HG03196 (cell line): ENCODE results near the gene BRMS1.
"Not testable (repeated sequence)": the region's sequence is repeated elsewhere in the genome, so short reads cannot be mapped to it uniquely, and the experiment has no call there.

Experiments
- ATAC-seq: cut with Tn5 transposase; IDR thresholded peaks from one replicate; pipeline ENCODE4 v1.9.1; 2021; ENCODE audit not compliant: unreplicated experiment

Gene BRMS1

DNA sequence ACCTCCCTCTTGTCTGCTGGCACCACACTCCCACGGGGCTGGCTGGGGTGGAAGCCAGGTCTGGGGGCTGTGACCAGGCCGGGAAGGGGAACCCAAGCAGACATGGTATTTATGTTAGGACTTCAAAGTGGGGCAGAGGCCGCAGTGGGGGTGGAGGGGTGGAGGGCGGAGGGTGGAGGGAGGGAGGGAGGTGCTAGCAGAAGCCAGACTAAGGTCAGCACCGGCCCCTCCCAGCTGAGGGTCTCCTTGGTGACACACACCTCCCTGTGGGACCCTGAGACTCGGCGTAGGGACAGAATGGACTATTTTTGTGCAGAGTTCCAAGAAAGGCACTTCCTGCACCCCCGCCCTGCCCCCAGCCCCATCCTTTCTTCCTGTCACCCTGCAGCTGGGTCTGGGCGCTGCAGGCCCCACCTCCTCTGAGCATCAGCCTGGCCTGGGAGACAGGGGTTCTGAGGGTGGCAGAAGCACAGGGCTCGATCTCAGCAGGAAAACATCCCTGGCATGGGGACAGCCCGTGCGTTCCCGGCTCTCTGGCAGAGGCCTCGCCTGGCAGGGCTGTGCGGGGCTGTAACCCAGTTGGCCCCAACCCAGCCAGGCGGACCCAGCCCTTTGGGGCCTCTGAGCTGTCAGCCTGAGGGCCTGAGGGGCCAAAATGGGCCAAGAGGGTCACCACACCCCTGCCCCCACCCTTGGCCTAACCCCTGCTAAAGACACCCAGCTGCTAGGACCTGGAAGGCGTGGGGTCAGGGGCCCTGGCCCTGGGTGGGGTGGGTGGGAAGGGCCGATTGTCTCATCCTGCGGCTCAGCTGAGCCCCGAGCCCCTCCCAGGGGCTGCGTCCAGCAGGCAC, 18.4 kb downstream of the BRMS1 start:
- no peak for ATAC-seq

DNA sequence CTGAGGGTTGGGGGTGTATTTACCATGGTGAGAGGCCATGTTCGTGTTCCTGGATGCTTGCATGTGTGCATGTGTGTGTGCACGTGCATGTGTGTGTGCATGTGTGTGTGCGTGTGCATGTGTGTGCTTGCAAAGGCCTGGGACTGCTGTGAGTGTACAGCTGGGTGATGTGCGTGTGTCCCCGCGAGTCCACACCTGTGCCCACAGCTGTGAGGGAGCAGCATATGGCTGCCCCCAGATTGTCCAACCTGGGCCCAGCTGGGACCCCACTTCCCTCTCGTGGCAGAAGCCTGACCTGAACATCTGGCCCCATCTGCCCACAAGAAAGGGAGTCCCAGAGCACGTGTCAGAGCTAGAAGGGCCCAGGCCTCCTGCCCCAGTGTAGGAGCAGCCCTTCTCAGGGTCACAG, 19.6 kb downstream of the BRMS1 start:
- no peak for ATAC-seq

DNA sequence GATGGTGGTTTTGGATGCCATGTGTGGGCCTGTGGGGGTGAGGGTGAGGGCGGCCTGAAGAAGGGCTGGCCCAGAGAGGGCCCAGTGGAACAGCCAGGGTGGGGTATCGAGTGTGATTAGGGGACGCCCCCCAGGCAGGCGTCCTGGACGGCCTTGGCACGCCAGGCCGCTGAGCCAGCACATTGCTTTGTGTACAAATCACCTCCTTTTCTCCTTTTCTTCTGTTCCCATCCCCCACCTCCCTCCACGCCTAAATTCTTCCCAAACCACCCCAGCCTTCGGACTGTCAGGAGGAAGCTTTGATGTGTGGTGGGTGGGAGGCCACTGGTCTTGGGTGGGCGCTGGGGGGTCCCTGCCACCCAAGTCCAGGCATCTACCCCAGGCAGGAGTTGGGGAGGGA, 20.2 kb downstream of the BRMS1 start:
- ATAC-seq, result no peak

DNA sequence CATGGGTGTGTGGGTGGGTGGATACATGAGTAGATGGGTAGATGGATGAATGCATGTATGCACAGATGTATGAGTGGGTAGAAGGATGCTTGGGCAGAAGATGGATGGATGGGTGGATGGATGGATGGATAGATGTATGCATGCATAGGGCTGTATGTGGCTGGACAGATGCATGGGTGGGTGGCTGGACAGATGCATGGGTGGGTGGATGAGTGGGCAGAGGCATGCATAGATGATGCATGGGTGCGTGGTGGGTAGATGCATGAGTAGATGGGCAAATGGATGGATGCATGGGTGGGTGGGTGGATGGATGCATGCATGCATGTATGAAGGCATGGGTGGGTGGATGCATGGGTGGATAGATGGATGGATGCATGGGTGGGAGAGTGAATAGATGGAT, 21.2 kb downstream of the BRMS1 start:
- no peak for ATAC-seq

DNA sequence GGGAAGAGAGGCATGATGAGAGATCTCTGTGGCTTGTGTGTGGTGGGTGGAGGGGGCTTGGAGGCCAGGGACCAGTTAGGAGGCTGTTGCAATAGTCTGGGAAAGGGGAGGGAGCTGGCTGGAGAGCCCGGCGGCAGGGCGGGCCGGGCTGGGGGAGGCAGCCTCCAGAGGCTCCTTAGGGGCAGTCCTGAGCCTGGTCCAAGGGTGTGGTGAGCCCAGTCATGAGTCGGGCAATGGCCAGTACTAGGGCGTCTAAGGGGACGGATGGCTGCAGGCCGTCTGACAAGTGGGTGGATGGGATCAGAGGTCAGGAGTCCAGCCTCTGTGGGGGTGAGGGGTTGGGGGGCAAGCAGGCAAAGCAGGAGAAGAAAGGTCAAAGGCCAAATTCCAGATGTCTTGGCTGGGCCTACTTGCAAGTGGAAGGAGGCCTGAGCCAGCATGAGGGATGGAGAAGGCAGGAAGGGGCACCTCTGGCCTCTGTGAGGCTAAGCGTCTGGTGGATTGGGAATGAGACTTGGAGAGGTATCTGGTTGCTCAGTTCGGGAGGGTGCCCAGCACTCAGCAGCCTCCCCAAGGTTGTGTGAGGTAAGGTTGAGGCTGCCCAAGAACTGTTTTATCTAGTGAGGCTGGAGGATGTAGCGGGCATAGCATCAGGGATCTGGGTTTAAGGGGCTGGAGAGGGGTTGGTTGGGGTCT, 22.0 kb downstream of the BRMS1 start:
- ATAC-seq, result no peak

DNA sequence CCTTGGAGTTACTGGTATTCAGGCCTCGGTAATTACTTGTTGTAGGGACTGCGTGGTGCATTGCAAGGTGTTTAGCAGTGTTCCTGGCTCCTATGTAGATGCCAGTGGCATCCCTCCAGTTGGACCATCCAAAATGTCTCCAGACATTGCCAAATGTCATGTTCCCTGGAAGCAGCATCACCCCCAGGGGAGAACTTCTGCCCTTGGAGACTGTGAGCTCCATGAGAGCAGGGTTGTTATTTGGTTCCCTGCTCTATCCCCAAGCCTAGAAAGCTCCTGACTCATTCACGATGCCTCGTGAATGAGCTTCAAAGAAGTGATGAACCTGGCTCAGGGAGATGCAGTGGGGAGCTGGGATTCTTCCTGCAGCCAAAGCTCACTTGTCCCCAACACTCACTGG, 23.3 kb downstream of the BRMS1 start:
- ATAC-seq, result no peak

DNA sequence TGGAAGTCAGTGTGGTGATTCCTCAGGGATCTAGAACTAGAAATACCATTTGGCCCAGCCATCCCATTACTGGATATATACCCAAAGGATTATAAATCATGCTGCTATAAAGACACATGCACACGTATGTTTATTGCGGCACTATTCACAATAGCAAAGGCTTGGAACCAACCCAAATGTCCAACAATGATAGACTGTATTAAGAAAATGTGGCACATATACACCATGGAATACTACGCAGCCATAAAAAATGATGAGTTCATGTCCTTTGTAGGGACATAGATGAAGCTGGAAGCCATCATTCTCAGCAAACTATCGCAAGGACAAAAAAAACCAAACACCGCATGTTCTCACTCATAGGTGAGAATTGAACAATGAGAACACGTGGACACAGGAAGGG, 24.2 kb downstream of the BRMS1 start:
- not testable (repeated sequence) for ATAC-seq

DNA sequence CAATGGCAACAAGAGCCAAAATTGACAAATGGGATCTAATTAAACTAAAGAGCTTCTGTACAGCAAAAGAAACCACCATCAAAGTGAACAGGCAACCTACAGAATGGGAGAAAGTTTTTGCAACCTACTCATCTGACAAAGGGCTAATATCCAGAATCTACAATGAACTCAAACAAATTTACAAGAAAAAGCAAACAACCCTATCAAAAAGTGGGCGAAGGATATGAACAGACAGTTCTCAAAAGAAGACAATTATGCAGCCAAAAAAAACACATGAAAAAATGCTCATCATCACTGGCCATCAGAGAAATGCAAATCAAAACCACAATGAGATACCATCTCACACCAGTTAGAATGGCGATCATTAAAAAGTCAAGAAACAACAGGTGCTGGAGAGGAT, 24.6 kb downstream of the BRMS1 start:
- ATAC-seq, result not testable (repeated sequence)

DNA sequence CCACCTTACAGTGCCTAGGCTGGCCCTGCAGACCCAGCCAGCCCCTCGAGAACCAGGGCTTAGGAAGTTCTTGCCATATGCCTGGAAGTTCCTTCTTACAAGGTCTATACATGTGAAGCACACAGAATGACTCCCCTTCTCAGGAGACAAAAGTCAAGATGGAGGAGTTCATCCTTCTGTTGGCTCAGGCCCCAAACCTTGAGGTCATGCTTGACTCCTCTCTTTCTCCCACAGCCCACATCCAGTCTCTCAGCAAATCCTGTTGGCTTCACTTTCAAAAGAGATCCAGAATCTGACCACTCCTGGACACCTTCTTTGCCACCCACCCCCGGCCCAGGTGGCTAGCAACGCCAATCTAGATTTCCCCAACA, 26.3 kb downstream of the BRMS1 start:
- ATAC-seq, result no peak

DNA sequence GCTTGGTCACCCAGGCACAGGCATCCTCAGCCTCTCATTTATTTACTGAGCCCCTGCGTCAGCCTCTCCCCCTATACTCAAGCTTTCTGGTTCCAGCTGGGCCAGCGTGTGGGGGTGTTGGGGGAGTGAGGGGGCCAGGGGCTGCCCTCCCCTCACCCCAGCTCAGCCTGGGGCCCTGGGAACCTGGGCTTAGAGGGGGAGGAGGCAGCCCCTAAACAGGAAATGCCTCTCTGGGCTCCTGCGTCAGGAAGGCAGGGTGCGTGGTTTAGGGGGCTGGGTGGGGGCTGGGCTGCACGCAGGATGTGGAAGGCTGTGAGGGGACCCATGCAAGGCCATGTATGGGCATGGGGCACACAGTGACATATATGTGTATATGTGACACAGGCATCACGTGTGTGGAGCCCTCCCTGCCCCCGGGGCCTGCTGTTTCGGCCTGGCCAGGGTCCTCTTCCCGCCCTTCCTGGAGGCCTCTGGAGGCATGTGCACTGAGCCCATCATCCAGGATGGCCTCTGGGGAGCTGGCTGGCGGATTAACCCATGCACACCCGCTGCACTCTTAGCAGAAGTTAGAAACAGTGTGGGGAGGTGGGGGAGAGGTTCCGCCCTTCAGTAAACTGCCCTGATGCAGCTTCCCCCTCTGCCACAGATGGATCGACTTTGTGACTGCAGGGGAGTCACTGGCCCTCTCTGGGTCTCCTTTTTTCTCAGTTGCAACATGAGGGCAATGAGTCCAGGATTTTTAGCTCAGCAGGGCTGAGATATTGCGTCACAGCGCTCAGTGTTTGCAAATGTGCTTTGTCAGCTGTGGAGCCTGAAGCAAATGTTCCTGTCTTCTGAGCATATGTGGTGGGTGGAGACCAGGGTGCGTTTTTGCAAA, 26.9 kb downstream of the BRMS1 start:
- no peak for ATAC-seq

DNA sequence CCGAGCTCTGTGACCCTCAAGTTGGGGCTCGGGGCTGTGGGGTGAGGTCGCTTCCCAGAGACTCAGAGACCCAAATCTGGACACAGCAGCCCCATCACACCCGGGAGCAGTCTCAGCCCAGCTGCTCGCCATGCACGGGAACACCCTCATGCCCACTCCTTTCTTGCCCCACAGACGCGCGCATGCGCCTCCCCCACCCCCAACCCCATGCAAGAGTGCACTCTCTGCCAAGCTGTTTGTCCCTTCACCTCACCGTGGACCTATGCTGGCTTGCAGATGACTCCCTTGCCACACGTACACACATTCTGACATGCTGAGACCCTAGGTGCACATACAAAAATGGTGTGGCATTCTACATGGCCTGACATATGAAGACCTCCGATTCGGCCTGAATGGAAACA, 27.6 kb downstream of the BRMS1 start:
- ATAC-seq, result no peak

DNA sequence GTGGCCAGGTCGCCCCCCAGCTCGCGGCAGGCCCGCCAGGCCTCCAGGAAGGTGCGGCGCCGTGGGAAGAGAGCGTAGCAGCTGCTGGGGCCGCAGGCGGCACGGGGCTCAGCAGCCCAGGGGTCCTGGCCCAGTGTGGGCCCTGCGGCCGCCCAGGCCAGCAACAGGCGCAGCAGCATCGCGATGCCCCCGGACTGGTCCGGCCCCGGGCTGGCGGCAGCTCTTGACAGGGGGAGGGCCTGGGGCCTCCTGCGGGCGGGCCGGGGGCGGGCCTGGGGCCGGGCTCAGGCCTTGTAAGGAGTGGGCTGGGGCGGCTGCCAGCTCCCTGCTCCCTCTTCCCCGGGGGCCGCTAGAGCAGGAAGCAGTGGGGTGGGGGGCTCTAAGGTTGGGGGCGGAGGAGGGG, 28.1 kb downstream of the BRMS1 start, which contains the start of gene CD248:
CD248 (minus strand) TSS at position 196 of the 403 bp plus-strand sequence; CDS start at position 179, 17 bp downstream.
- no peak for ATAC-seq

DNA sequence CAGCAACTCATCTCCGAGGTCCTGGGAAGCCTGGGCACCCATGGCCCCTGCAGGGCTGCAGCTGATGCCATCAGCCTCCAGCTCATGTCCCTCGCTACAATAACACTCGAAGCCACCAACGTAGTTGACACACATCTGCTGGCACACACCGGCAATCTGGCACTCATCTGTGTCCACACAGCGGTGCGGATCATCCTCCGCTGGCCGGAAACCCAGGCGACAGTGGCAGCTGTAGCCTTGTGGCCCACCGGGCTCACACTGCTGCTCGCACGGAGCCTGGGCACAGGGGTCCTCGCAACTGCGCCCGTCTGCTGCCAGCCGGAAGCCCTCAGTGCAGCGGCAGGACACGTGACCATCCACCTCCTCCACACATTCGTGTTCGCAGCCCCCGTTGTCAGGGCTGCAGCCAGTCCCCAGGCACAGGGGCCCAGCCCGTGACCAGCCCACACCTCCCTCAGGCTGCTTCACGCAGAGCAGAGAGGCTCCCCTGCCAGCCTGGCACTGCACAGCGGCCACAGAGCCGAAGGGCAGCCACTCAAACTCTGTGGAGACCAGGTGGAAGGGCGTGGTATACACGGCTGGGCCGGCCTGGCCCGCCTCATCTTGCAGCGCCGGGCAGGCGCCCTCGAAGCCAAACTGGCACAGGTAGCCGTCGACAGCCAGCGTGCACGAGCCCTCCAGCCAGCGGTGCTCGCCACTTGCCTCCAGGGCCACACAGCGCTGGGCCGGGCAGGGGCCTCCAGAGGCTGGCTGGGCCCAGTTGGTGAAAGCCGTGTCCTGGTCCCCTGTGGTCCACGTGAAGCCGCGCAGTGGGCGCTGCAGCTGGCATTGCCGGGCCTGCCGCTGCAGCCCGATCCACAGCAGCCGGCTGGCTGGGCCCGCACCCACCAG, 28.7 kb downstream of the BRMS1 start:
- ATAC-seq, result no peak

DNA sequence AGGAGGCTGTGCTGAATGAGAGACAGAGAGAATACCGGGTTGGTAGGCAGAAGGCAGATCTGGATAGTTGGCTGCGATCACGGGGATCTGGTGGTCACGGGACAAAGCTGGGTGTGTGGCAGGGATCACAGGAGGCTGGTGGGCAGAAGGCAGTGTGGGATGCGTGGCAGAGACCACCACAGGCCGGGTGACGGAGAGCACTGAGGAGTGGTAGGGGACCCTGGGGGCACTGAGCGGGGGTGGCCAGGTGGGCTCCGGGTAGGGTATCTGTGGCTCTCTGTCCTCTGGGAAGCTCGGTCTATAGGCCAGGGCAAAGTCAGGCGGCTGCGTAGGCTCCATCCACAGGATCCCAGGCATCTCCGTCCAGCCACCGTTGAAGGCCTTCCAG, 29.4 kb downstream of the BRMS1 start:
- no peak for ATAC-seq

DNA sequence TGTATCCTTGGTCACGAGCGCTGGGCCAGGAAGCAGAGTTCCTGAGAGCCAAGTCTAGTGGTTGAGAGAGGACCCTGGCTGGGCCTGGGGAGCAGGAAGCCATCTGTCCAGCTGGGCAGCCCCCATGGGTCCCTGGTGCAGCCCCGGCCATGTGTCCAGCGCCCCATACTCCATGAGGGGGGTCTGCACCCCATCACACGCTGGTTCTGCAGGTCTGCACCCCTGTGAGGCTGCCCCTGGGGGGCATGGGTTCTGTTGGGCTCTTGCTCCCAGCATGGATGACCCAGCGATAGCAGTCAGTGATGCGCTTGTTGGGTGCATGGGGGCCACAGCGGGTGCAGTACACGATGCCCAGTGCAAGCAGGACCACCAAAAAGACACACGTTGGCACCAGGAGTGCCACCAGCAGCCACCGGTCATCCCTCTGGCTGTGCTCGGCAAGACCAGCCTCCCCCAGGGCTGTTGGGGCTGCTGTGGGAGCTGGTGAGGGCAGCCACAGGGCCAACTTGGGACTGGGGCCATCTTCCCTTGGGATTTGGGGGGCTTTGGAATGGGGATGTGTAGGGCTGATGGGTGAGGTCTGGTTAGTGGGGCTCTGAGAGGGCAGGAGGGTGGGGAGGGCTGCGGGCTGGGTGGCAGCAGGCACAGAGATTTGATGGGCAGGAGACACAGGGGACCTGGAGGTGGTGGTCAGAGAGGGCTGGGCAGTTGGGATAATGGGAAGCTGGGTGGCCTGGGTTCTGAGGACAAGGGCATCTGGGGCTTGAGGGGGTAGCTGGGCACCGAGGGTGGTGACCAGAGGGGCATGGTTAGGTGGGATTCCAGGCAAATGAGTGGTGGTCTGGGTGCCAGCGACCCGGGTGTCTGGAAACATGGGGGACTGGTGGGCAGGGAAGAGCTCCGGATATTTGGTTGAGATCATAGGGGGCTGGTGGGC, 30.1 kb downstream of the BRMS1 start:
- no peak for ATAC-seq

DNA sequence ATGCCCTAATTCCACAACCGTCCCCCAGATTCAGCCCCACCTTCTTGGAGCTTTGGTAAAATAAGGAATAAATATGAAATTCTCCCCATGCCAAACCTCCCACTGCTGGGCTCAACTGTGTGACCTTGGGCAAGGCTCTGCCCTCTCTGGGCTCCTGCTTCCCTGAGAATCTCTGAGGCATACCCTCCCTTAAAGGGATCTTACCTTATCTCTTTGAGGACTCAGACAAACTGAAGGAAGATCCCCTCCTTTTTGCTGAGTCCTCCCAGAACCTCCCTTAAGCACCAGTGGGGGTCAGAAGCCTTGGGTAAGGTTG, 30.8 kb downstream of the BRMS1 start:
- ATAC-seq, result no peak

DNA sequence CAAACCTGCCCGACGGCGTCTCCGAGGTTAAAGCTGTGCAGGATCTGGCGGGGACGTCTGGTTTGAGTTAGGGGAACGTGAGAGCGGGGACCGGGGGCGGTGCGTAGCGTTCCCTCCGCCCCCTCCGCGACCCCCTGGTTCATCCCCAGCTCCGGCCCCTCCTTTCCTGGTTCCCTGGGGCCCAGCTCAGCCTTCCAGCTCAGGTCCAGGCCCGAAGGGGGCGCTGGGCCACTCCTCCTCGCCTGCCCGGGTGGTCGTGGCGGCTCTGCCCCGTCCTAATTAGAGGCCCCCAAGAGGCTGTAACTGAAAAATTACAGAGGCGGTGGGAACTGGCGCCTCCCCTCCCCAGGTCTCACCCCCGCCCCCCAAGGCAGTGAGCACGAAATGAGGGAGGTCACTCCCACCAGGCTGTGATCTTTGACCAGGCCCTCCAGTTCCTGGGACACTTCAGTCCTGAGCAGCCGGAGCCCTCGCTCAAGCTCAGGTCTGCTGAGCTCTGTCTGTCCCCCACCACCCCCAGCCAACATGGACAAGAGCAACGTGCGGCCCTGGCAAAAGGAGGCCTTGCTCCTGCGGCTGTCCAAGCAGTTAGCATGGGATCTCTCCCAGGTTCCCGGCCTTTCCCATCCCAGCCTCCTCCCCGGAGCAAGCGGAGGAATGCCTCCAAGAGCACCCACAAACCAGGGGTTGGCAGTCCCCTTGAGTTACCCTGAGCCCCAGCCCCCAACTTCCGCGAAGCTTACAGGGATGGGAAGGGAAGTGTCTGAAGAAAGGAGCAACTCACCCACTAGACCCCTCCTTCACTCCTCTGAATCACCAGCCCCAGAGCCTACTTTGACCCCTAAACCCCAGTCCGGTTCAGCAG, 31.4 kb downstream of the BRMS1 start:
- ATAC-seq, result no peak

DNA sequence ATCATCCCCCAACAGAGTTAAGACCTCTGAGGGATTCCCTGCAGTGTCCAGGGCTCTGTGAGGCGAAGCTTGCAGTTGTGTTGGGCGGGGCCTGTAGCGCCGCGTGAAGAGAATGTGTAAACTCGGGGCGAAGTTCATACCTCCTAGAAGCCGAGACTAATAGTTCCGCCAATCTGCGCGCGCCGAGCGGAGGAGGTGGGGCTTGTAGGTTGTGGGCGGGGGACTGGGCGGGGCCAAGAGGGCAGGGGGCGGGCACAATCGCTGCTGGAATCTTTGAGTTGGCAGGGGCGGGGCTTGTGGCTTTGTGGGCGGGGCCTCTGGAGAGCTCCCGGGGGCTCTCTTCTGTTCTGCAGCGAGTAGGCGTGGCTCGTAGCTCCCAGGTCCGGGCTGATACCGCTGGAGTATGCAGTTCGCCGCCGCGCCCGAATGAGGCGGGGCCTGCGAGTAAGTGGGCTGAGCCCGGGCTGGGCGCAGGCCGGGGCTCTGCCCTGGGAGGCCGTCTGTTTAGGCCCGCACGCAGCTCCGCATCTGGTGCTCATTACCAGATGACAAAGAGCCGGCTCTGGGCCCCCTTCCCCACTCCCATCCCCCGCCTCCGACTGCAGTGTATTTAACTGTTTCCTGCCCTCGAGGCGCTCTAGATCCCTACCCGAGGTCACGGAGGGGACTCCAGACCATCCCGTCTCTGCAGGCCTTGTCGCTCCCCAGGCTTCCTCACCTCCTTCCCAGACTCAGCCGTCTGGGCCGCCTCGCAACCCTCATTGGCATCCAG, 32.2 kb downstream of the BRMS1 start:
- peak; percentile 60 for ATAC-seq
